NCI-H524 (cell line): Measurements from ENCODE around the gene PTCD2.

ENCODE experiments used
- DNase-seq, 2 experiments: peaks; one replicate each; lab custom pipeline; 2025; lab: John Stamatoyannopoulos, UW

The PTCD2 gene

GRCh38 chr5:72415616-72416325 lies 95.6 kb downstream of the PTCD2 start:
- DNase-seq: no peak

GRCh38 chr5:72417333-72418062 lies 97.3 kb downstream of the PTCD2 start:
- DNase-seq: no peak
